ENCODE measurements around the gene JUP. TPM values are rescaled to one million over a fixed set of nuclear protein-coding genes. Genes with fewer than 3 reads are reported as not detected.

JUP gene
- total and polyA plus RNA-seq, 2 of the 13 experiments (the other 11 are each of a cell fraction or from before 2014, with no cell fraction given), result 12.1 to 20.6 TPM

- no peak for TF ChIP-seq CTCF (CRISPR knock-in tag; IDR thresholded peaks at IDR 0.05)
- TF ChIP-seq SP2 (CRISPR knock-in tag; IDR thresholded peaks at IDR 0.05), result peak; percentile 47; the same call in 1 of the 2 replicates
- peak; percentile 59; the same call in 1 of the 2 replicates for TF ChIP-seq ZFX (CRISPR knock-in tag; IDR thresholded peaks at IDR 0.05; ENCODE audit: low read depth)
- peak; percentile 63; the same call in 1 of the 2 replicates for TF ChIP-seq FOXP4 (CRISPR knock-in tag; IDR thresholded peaks at IDR 0.05)
- peak; percentile 99 for TF ChIP-seq ZBTB42 (CRISPR knock-in tag; IDR thresholded peaks at IDR 0.05)
- TF ChIP-seq RNF219 (CRISPR knock-in tag; IDR thresholded peaks at IDR 0.05), result no peak
- no peak for TF ChIP-seq PHF5A (CRISPR knock-in tag; IDR thresholded peaks at IDR 0.05; ENCODE audit: low read depth, unreplicated experiment)
- no peak for TF ChIP-seq ZBTB25 (CRISPR knock-in tag; IDR thresholded peaks at IDR 0.05)
- TF ChIP-seq ZKSCAN8 (CRISPR knock-in tag; IDR thresholded peaks at IDR 0.05; ENCODE audit: borderline replicate concordance), result no peak
- TF ChIP-seq XBP1 (CRISPR knock-in tag; IDR thresholded peaks at IDR 0.05), result no peak
- TF ChIP-seq HMG20A (CRISPR knock-in tag; IDR thresholded peaks at IDR 0.05; ENCODE audit: borderline replicate concordance), result no peak
- TF ChIP-seq NR2F6 (IDR thresholded peaks at IDR 0.05), result peak; percentile 86
- peak; percentile 90 for TF ChIP-seq NR2F6 (CRISPR knock-in tag; IDR thresholded peaks at IDR 0.05)
- TF ChIP-seq TGIF2 (CRISPR knock-in tag; IDR thresholded peaks at IDR 0.05), result no peak
- TF ChIP-seq YY1 (IDR thresholded peaks at IDR 0.05; ENCODE audit: insufficient read depth, insufficient replicate concordance, low read depth, low read length), result no peak
- TF ChIP-seq SALL1 (CRISPR knock-in tag; IDR thresholded peaks at IDR 0.05), result peak; percentile 74
- TF ChIP-seq ZSCAN31 (CRISPR knock-in tag; IDR thresholded peaks at IDR 0.05; ENCODE audit: low read depth), result peak; percentile 64; the same call in 1 of the 2 replicates
- TF ChIP-seq ZNF432 (CRISPR knock-in tag; IDR thresholded peaks at IDR 0.05; ENCODE audit: borderline replicate concordance), result no peak
- TF ChIP-seq E2F1 (CRISPR knock-in tag; IDR thresholded peaks at IDR 0.05), result no peak
- TF ChIP-seq ZNF780A (CRISPR knock-in tag; IDR thresholded peaks at IDR 0.05), result no peak
- TF ChIP-seq MXD4 (CRISPR knock-in tag; IDR thresholded peaks at IDR 0.05), result 0 out of 2 replicates have a peak, but pooled peaks have one; percentile 24
Observed at GRCh38 chr17:41800601-41801373, 14.3 kb upstream of the JUP start (continued).
